Cortex of kidney (tissue), 1 donor: ENCODE results near the gene RFX6.

Experiments
- DNase-seq: peaks from one replicate; lab custom pipeline; 2025; lab: John Stamatoyannopoulos, UW

Gene RFX6

DNA sequence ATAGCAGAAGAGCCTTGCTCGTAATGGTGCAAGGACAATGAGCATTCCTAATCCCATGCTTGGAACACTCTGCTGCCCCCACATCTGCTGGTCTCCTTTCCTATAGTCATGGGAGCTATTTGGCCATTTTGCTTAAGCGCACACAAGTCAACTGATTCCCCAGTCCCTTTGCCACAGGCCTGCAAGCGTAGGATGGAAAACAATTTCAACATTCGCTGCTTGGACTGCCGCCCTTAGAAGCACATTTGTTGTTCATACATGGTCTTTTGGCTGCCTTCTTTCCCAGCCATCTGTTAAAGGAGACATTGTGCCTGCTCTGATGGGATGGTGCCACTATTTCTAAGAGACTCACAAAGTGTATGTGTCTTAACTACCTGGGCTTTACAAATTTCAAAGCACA, 96.9 kb downstream of the RFX6 start:
- DNase-seq: no peak

- DNase-seq: no peak
Observed at GRCh38 chr6:116974526-116975316, 97.7 kb downstream of the RFX6 start.

- no peak for DNase-seq
Observed at GRCh38 chr6:116975600-116975999, 98.6 kb downstream of the RFX6 start.

GRCh38 chr6:116979560-116979959, 102.5 kb downstream of the RFX6 start:
- no peak for DNase-seq
